SK-N-SH (cell line): ENCODE results near the gene AFF3. TPM values are rescaled to one million over a fixed set of nuclear protein-coding genes. Genes with fewer than 3 reads are reported as not detected.
"Not testable (repeated sequence)": the region's sequence is repeated elsewhere in the genome, so short reads cannot be mapped to it uniquely, and the experiment has no call there.

Experiments
- CTCF ChIA-PET: fragments of 300-600, 350-600 bp; formaldehyde crosslinking; extraction: SDS; loops from one replicate; lab custom pipeline; 2021; lab: Yijun Ruan, JAX
- POLR2A ChIA-PET: fragments of 350-600 bp; sonication (Branson Sonifier 250); formaldehyde crosslinking; extraction: SDS; loops from one replicate; lab custom pipeline; 2020; ENCODE audit warnings: antibody characterized with exemption, inconsistent platforms; lab: Yijun Ruan, JAX
- DNase-seq: peaks from one replicate; pipeline ENCODE4 v3.0.0; 2012
- H2AFZ ChIP-seq: fragments of 200-600 bp; sonication (generic); 2 replicates; pipeline ENCODE4 v1.8.1; 2016; ENCODE audit warnings: antibody characterized with exemption, mild to moderate bottlenecking, low read depth
- H3F3A ChIP-seq: fragments of 200-600 bp; sonication (generic); replicated peaks from 2 replicates; pipeline ENCODE3; 2016; ENCODE audit warnings: antibody characterized with exemption, mild to moderate bottlenecking; ENCODE audit not compliant: insufficient read depth
- H3K27ac ChIP-seq, 2 experiments: fragments of 200-500 bp in 1 of 2; fragments of 200-600 bp in 1 of 2; sonication (Bioruptor generic) in 1 of 2; sonication (generic), shearing (Covaris generic) in 1 of 2; 2 replicates each; pipeline versions ENCODE4 v1.5.1 to v1.6.1; 2014 to 2016; ENCODE audit warnings: low read depth in 2 of 2, inconsistent platforms in 1 of 2, low read length in 1 of 2, mild to moderate bottlenecking in 1 of 2, mixed read lengths in 1 of 2
- H3K27me3 ChIP-seq: fragments of 200-600 bp; sonication (generic), shearing (Covaris generic); 2 replicates; pipeline ENCODE4 v1.6.1; 2016; ENCODE audit warnings: mixed run types; ENCODE audit not compliant: insufficient read depth
- H3K36me3 ChIP-seq, 2 experiments: fragments of 200-500 bp in 1 of 2; fragments of 200-600 bp in 1 of 2; sonication (Bioruptor generic) in 1 of 2; sonication (generic) in 1 of 2; replicated peaks in 1 of 2; 2 replicates each; pipeline versions ENCODE3 to v1.5.1; 2014 to 2016; ENCODE audit warnings: low read length in 1 of 2, mild to moderate bottlenecking in 1 of 2; ENCODE audit not compliant: insufficient read depth in 2 of 2, control insufficient read depth in 1 of 2
- H3K4me1 ChIP-seq, 2 experiments: fragments of 200-500 bp in 1 of 2; fragments of 200-600 bp in 1 of 2; sonication (Bioruptor generic) in 1 of 2; sonication (generic), shearing (Covaris generic) in 1 of 2; 2 replicates each; pipeline versions ENCODE4 v1.5.1 to v1.6.1; 2014 to 2016; ENCODE audit warnings: low read depth in 1 of 2, low read length in 1 of 2, mixed run types in 1 of 2; ENCODE audit not compliant: insufficient read depth in 2 of 2, control insufficient read depth in 1 of 2
- H3K4me2 ChIP-seq: fragments of 200-600 bp; sonication (generic), shearing (Covaris generic); 2 replicates; pipeline ENCODE4 v1.6.1; 2017; ENCODE audit warnings: mixed run types
- H3K4me3 ChIP-seq, 2 experiments: fragments of 200-500 bp in 1 of 2; fragments of 200-600 bp in 1 of 2; sonication (Bioruptor generic) in 1 of 2; sonication (generic), shearing (Covaris generic) in 1 of 2; 2 replicates each; pipeline versions ENCODE4 v1.5.1 to v1.8.1; 2014 to 2016; ENCODE audit warnings: low read depth in 2 of 2, inconsistent platforms in 1 of 2, low read length in 1 of 2, mild to moderate bottlenecking in 1 of 2, mixed read lengths in 1 of 2, moderate library complexity in 1 of 2
- H3K79me2 ChIP-seq: fragments of 200-600 bp; sonication (generic); 2 replicates; pipeline ENCODE4 v1.8.1; 2017; ENCODE audit warnings: mild to moderate bottlenecking; ENCODE audit not compliant: insufficient read depth
- H3K9ac ChIP-seq: fragments of 200-600 bp; sonication (generic); 2 replicates; pipeline ENCODE4 v1.6.1; 2017; ENCODE audit warnings: mixed run types
- H3K9me2 ChIP-seq: fragments of 200-600 bp; sonication (generic); 2 replicates; pipeline ENCODE4 v1.6.1; 2017; ENCODE audit warnings: mixed run types
- H3K9me3 ChIP-seq: fragments of 200-600 bp; sonication (generic); 2 replicates; pipeline ENCODE4 v1.6.1; 2017; ENCODE audit warnings: mixed run types, mild to moderate bottlenecking, moderate library complexity
- H4K20me1 ChIP-seq: fragments of 200-600 bp; sonication (generic); 2 replicates; pipeline ENCODE4 v1.6.1; 2017; ENCODE audit warnings: mild to moderate bottlenecking, mixed run types; ENCODE audit not compliant: insufficient read depth
- CTCF ChIP-seq: fragments of 200-600 bp; sonication (generic); IDR thresholded peaks from 2 replicates; pipeline ENCODE4 v1.6.1; 2017; ENCODE audit warnings: antibody characterized with exemption, mild to moderate bottlenecking, moderate library complexity
- EP300 ChIP-seq, 2 experiments: IDR thresholded peaks; 2 replicates each; pipeline versions ENCODE4 v1.4.0 to v1.6.1; 2012; ENCODE audit warnings: borderline replicate concordance in 1 of 2, low read depth in 1 of 2, low read length in 1 of 2
- FOSL2 ChIP-seq: IDR thresholded peaks from 2 replicates; pipeline ENCODE4 v1.4.0; 2012; ENCODE audit warnings: low read depth, mild to moderate bottlenecking, moderate library complexity, borderline replicate concordance
- MXI1 ChIP-seq: IDR thresholded peaks from 2 replicates; pipeline ENCODE4 v1.6.1; 2012; ENCODE audit warnings: mild to moderate bottlenecking, low read depth, low read length, improper control_type of control experiment
- NFIC ChIP-seq: IDR thresholded peaks from 2 replicates; pipeline ENCODE4 v1.4.0; 2012; ENCODE audit warnings: borderline replicate concordance
- PBX3 ChIP-seq: IDR thresholded peaks from 2 replicates; pipeline ENCODE4; 2012
- SIN3A ChIP-seq: IDR thresholded peaks from 2 replicates; pipeline ENCODE4 v1.6.1; 2012; ENCODE audit warnings: low read depth, mild to moderate bottlenecking, low read length, moderate library complexity, borderline replicate concordance
- TCF12 ChIP-seq: IDR thresholded peaks from 2 replicates; pipeline ENCODE4 v1.4.0; 2012
- WGBS: methylation state at CpG from one replicate; pipeline ENCODE4 v1.1.6; 2017; ENCODE audit warnings: low lambda C conversion rate; 5-methylcytosine and 5-hydroxymethylcytosine counted together
- polyA plus RNA-seq, 3 experiments: library from polyadenylated mRNA; depleted of rRNA; stranded (reverse); fragments of >200 nt; gene quantifications; 2 replicates each; pipeline ENCODE4 v1.2.3, GENCODE V29; 2012

Gene AFF3
- polyA plus RNA-seq, 1 of the 3 experiments (the other 2 are of a cell fraction) = 0.36 TPM

- TF ChIP-seq TCF12 = peak; percentile 46; the same call in 1 of the 2 replicates
- peak; percentile 43; the same call in 1 of the 2 replicates for TF ChIP-seq NFIC
- TF ChIP-seq MXI1 = no peak
- peak in 1 of 2 experiments; percentile 54; a peak in 2 of 4 replicates for TF ChIP-seq EP300 (IDR thresholded peaks at IDR 0.05; ENCODE audit: borderline replicate concordance in 1 of 2, low read depth in 1 of 2, low read length in 1 of 2)
- TF ChIP-seq SIN3A = 0 out of 2 replicates have a peak, but pooled peaks have one; percentile 38
- no peak for TF ChIP-seq CTCF
- peak; percentile 70 for TF ChIP-seq PBX3
- peak; percentile 3; the same call in 1 of the 2 replicates for TF ChIP-seq FOSL2
- Histone ChIP-seq H3K9ac (no peak overlapping the region), H3K27ac (peak overlapping the region; percentile 50 to 87), H3K4me1 (peaks cover 0 to 17% of the 10 kb centered on the region in 2 experiments; a peak in 2 of 4 replicates), H3F3A (no peaks in the 10 kb centered on the region), H3K9me3 (no peaks in the 10 kb centered on the region), H2AFZ (no peak overlapping the region), H3K79me2 (no peaks in the 10 kb centered on the region), H4K20me1 (no peaks in the 10 kb centered on the region), H3K27me3 (no peaks in the 10 kb centered on the region), H3K36me3 (no peaks in the 10 kb centered on the region), H3K4me3 (no peak overlapping the region), H3K4me2 (no peak overlapping the region), H3K9me2 (no peaks in the 10 kb centered on the region)
- WGBS = 6% methylated on average over 2 of the region's 2 CpGs
- ChIA-PET POLR2A (no interaction called here), CTCF (interaction anchor here (1.0 kb wide), 2 partner anchors 104 to 598 kb away, joined by 5 read pairs; no protein-coding TSS in a partner anchor)
- no peak for DNase-seq
Observed at GRCh38 chr2:99662761-99663341, 479.5 kb downstream of the AFF3 start.

- H3F3A ChIP-seq, H3K4me3 ChIP-seq, H3K9ac ChIP-seq, POLR2A ChIA-PET, H3K9me2 ChIP-seq, H3K27me3 ChIP-seq, H3K4me2 ChIP-seq, DNase-seq, CTCF ChIA-PET, H3K9me3 ChIP-seq, H2AFZ ChIP-seq, H4K20me1 ChIP-seq, H3K36me3 ChIP-seq, H3K79me2 ChIP-seq: not testable (repeated sequence)
- H3K27ac ChIP-seq = peak overlapping the region; percentile 50 to 87; a peak in 2 of 4 replicates
- H3K4me1 ChIP-seq = peaks cover 0 to 21% of the 10 kb centered on the region in 2 experiments; a peak in 2 of 4 replicates
- 85% methylated on average over 9 of the region's 9 CpGs for WGBS
Observed at GRCh38 chr2:99661761-99662160, 480.6 kb downstream of the AFF3 start.
